PC-9 (cell line): ENCODE measurements around the gene CPPED1. TPM values are rescaled to one million over a fixed set of nuclear protein-coding genes. Genes with fewer than 3 reads are reported as not detected.

Source experiments
- BruUV-seq: library from RNA; stranded (reverse); fragments of 400-500 nt; replicated peaks from 2 replicates; lab custom pipeline; 2021; lab: Mats Ljungman, UMichigan
- CTCF ChIA-PET: fragments of 300-600 bp; sonication (Branson Sonifier 250); formaldehyde crosslinking; loops from one replicate; lab custom pipeline; 2022; ENCODE audit warnings: antibody characterized with exemption; lab: Charles Lee
- POLR2A ChIA-PET: fragments of 300-600 bp; sonication (Branson Sonifier 250); formaldehyde crosslinking; loops from one replicate; lab custom pipeline; 2022; ENCODE audit warnings: antibody characterized with exemption; ENCODE audit not compliant: unreplicated experiment; lab: Charles Lee
- DNase-seq, 2 experiments: peaks; one replicate each; pipeline versions ENCODE4 v3.0.0 to v3.0.0-alpha.2; 2015 to 2022; ENCODE audit warnings: mixed read lengths in 1 of 2
- H2AFZ ChIP-seq: fragments of 200-600 bp; sonication (generic); 2 replicates; pipeline ENCODE4 v1.8.1; 2017; ENCODE audit warnings: antibody characterized with exemption
- H3F3A ChIP-seq: fragments of 200-600 bp; sonication (generic); 2 replicates; pipeline ENCODE4 v1.8.1; 2017; ENCODE audit warnings: antibody characterized with exemption, mild to moderate bottlenecking, low read depth; ENCODE audit not compliant: insufficient read depth
- H3K27ac ChIP-seq: fragments of 200-600 bp; sonication (generic); 2 replicates; pipeline ENCODE4 v1.6.1; 2016; ENCODE audit warnings: mixed run types
- H3K27me3 ChIP-seq: fragments of 200-600 bp; sonication (generic); 2 replicates; pipeline ENCODE4 v1.6.1; 2016; ENCODE audit warnings: low read depth, mixed run types; ENCODE audit not compliant: insufficient read depth
- H3K36me3 ChIP-seq: fragments of 200-600 bp; sonication (generic); 2 replicates; pipeline ENCODE4 v1.6.1; 2016; ENCODE audit warnings: low read depth, mixed run types
- H3K4me1 ChIP-seq: fragments of 200-600 bp; sonication (generic); replicated peaks from 2 replicates; pipeline ENCODE4 v1.6.1; 2016; ENCODE audit warnings: mixed run types; ENCODE audit not compliant: insufficient read depth
- H3K4me2 ChIP-seq: fragments of 200-600 bp; sonication (generic); 2 replicates; pipeline ENCODE4 v1.6.1; 2017; ENCODE audit warnings: mixed run types
- H3K4me3 ChIP-seq: fragments of 200-600 bp; sonication (generic); 2 replicates; pipeline ENCODE4 v1.6.1; 2016; ENCODE audit warnings: mixed run types
- H3K79me2 ChIP-seq: fragments of 200-600 bp; sonication (generic); 2 replicates; pipeline ENCODE4 v1.6.1; 2017; ENCODE audit warnings: low read depth, mixed run types
- H3K9me2 ChIP-seq: fragments of 200-600 bp; sonication (generic); 2 replicates; pipeline ENCODE4 v1.8.1; 2017; ENCODE audit warnings: mild to moderate bottlenecking; ENCODE audit not compliant: insufficient read depth
- H3K9me3 ChIP-seq: fragments of 200-600 bp; sonication (generic); 2 replicates; pipeline ENCODE4 v1.8.1; 2016; ENCODE audit warnings: low read depth; ENCODE audit not compliant: insufficient read depth
- H4K20me1 ChIP-seq: fragments of 200-600 bp; sonication (generic); 2 replicates; pipeline ENCODE4 v1.8.1; 2017; ENCODE audit not compliant: insufficient read depth
- EZH2 ChIP-seq: fragments of 200-600 bp; sonication (generic); IDR thresholded peaks from 2 replicates; pipeline ENCODE4 v1.8.0; 2017; ENCODE audit warnings: antibody characterized with exemption, low read depth
- intact Hi-C: fragments of 100-400 bp; cut with micrococcal nuclease; formaldehyde crosslinking; loops from one replicate; pipeline ENCODE4 v1.10.0; 2022; ENCODE audit not compliant: unreplicated experiment
- total RNA-seq: library from RNA; stranded (reverse); gene quantifications from 2 replicates; pipeline ENCODE4 v1.2.3, GENCODE V29; 2021
- TF ChIP-seq, protein P1 (sequence below): fragments of 200-600 bp; sonication (generic); conservative IDR thresholded peaks from 2 replicates; pipeline ENCODE4 v1.6.1; 2017; ENCODE audit warnings: mixed run types, antibody characterized with exemption, mild to moderate bottlenecking, moderate library complexity

The CPPED1 gene
- total RNA-seq, 1 experiment from 2014 or later = 66.9 TPM

DNA sequence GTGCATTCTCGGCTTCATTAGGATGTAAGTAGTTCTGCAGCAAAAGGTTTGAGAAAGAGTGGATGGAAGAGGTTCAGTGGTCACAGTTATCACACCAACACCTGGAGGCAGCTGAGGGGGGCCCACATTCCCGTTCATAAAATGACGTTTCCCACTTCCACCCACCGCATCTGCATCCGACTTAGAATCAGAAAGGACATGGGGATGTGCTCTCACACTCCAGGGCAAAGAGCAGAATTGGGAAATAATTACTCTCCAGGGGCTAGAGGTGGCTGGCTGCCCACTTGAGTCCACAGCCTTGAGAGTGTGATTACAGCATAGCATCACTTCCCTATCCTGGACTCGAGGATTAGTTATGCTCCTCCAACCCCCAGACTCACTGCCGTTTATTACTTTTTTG lies 122.0 kb downstream of the CPPED1 start:
- Histone ChIP-seq H3K4me3 (no peak overlapping the region), H3F3A (no peaks in the 10 kb centered on the region), H4K20me1 (no peaks in the 10 kb centered on the region), H3K9me2 (no peaks in the 10 kb centered on the region), H3K4me1 (no peaks in the 10 kb centered on the region), H3K27me3 (no peaks in the 10 kb centered on the region), H3K9me3 (no peaks in the 10 kb centered on the region), H2AFZ (no peak overlapping the region), H3K79me2 (no peaks in the 10 kb centered on the region), H3K27ac (no peak overlapping the region), H3K36me3 (0 out of 2 replicates have a peak, but pooled peaks cover 3% of the 10 kb centered on the region), H3K4me2 (no peak overlapping the region)
- ChIA-PET POLR2A (no interaction called here), CTCF (no interaction called here)
- no peak for DNase-seq
- TF ChIP-seq EZH2 = no peak
- no TSS peak for BruUV-seq
- intact Hi-C loops = no loop called here

GRCh38 chr16:12680531-12680930 lies 123.2 kb downstream of the CPPED1 start:
- Histone ChIP-seq H3F3A (no peaks in the 10 kb centered on the region), H3K4me2 (no peak overlapping the region), H3K9me2 (no peaks in the 10 kb centered on the region), H3K4me3 (no peak overlapping the region), H3K27ac (no peak overlapping the region), H3K4me1 (no peaks in the 10 kb centered on the region), H4K20me1 (no peaks in the 10 kb centered on the region), H3K9me3 (no peaks in the 10 kb centered on the region), H3K36me3 (0 out of 2 replicates have a peak, but pooled peaks cover 3% of the 10 kb centered on the region), H3K27me3 (no peaks in the 10 kb centered on the region), H3K79me2 (no peaks in the 10 kb centered on the region), H2AFZ (no peak overlapping the region)
- CTCF ChIA-PET = no interaction called here
- intact Hi-C loops = no loop called here
- no TSS peak for BruUV-seq
- DNase-seq = no peak
- POLR2A ChIA-PET = no interaction called here
- TF ChIP-seq, protein P1, sequence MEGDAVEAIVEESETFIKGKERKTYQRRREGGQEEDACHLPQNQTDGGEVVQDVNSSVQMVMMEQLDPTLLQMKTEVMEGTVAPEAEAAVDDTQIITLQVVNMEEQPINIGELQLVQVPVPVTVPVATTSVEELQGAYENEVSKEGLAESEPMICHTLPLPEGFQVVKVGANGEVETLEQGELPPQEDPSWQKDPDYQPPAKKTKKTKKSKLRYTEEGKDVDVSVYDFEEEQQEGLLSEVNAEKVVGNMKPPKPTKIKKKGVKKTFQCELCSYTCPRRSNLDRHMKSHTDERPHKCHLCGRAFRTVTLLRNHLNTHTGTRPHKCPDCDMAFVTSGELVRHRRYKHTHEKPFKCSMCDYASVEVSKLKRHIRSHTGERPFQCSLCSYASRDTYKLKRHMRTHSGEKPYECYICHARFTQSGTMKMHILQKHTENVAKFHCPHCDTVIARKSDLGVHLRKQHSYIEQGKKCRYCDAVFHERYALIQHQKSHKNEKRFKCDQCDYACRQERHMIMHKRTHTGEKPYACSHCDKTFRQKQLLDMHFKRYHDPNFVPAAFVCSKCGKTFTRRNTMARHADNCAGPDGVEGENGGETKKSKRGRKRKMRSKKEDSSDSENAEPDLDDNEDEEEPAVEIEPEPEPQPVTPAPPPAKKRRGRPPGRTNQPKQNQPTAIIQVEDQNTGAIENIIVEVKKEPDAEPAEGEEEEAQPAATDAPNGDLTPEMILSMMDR = no peak
- TF ChIP-seq EZH2 = no peak

DNA sequence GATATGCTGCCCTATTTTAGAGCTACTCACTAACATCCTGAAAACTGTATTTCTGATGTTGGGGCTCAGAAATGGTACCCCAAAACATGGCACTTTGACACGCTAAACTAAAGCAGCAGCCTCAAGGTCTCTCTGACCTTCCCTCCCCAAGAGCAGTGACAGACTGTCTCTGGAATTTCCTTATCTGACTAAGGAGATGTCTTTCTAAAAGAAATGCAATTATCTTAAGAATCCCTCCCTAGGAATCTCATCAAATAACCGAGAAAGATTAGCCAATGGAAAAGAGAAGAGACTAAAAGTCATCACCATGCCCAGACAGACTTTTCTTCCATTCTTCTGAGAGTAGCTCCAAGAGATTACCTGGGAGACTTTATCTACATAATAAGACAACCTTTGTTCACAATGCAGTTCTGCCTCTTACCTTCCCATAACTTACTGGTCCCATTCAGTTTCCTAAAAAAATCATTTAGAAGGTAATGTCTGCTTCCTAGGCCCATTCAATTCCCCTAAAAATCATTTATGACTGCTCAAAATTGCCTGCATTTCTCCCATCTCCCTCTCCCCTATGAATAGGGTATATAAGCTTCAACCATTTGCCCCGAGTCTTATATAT lies 123.9 kb downstream of the CPPED1 start:
- Histone ChIP-seq H3K27ac (no peak overlapping the region), H3K27me3 (no peaks in the 10 kb centered on the region), H3K9me3 (no peaks in the 10 kb centered on the region), H2AFZ (no peak overlapping the region), H4K20me1 (no peaks in the 10 kb centered on the region), H3K4me3 (no peak overlapping the region), H3K4me1 (no peaks in the 10 kb centered on the region), H3K79me2 (no peaks in the 10 kb centered on the region), H3F3A (no peaks in the 10 kb centered on the region), H3K4me2 (no peak overlapping the region), H3K9me2 (no peaks in the 10 kb centered on the region), H3K36me3 (0 out of 2 replicates have a peak, but pooled peaks cover 3% of the 10 kb centered on the region)
- no peak for DNase-seq
- no TSS peak for BruUV-seq
- ChIA-PET CTCF (no interaction called here), POLR2A (no interaction called here)
- intact Hi-C loops = no loop called here
- TF ChIP-seq, protein P1 = no peak
- no peak for TF ChIP-seq EZH2

DNA sequence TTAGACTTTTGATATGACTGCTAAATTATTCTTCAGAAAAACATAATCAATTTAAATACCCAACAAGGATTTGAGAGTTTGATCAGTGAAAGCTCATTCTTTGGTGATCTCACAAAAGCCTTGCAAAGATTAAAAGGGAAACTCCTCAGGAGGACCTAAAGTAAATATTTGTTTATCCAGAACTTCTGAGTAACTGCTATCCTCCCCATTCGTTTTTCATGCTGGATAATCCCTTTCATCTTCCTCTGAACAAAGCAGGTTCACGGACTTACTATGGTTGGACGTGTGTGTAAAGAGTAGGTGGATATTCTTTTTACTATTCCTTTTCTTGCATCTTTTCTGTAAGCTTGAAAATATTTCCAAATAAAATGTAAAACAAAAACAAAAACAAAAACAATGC lies 124.7 kb downstream of the CPPED1 start:
- CTCF ChIA-PET = no interaction called here

More for the DNA sequence above, 124.7 kb downstream of the CPPED1 start:
- Histone ChIP-seq H3K9me3 (no peaks in the 10 kb centered on the region), H3K27ac (no peak overlapping the region), H3K79me2 (no peaks in the 10 kb centered on the region), H3F3A (no peaks in the 10 kb centered on the region), H4K20me1 (no peaks in the 10 kb centered on the region), H3K4me2 (no peak overlapping the region), H3K4me1 (no peaks in the 10 kb centered on the region), H3K9me2 (no peaks in the 10 kb centered on the region), H3K27me3 (no peaks in the 10 kb centered on the region), H2AFZ (no peak overlapping the region), H3K36me3 (0 out of 2 replicates have a peak, but pooled peaks cover 3% of the 10 kb centered on the region), H3K4me3 (no peak overlapping the region)
- intact Hi-C loops = no loop called here
- TF ChIP-seq, protein P1 = no peak
- TF ChIP-seq EZH2 = no peak
- no TSS peak for BruUV-seq
- DNase-seq = no peak
- POLR2A ChIA-PET = no interaction called here
